PC-3 (cell line): Measurements from ENCODE around the gene COL6A1. TPM values are rescaled to one million over a fixed set of nuclear protein-coding genes. Genes with fewer than 3 reads are reported as not detected.
A peak's percentile ranks its signal among the peaks of the same experiment; 100 is the strongest.

Experiments
- ATAC-seq: fragments of 200-7000 bp; cut with Tn5 transposase; 2 replicates; pipeline ENCODE4 v1.9.1; 2020; ENCODE audit warnings: mild to moderate bottlenecking, moderate library complexity
- BruUV-seq: library from RNA; stranded (reverse); fragments of 400-500 nt; replicated peaks from 2 replicates; lab custom pipeline; 2021; lab: Mats Ljungman, UMichigan
- CTCF ChIA-PET: fragments of 300-600 bp; sonication (Branson Sonifier 250); formaldehyde crosslinking; loops from one replicate; lab custom pipeline; 2022; ENCODE audit warnings: antibody characterized with exemption; lab: Charles Lee
- POLR2A ChIA-PET: fragments of 300-600 bp; sonication (Branson Sonifier 250); formaldehyde crosslinking; loops from one replicate; lab custom pipeline; 2022; ENCODE audit warnings: antibody characterized with exemption; ENCODE audit not compliant: unreplicated experiment; lab: Charles Lee
- DNase-seq: peaks from one replicate; pipeline ENCODE4 v3.0.0-alpha.2; 2015
- H2AFZ ChIP-seq: fragments of 300-600 bp; sonication (generic); 2 replicates; pipeline ENCODE4 v1.6.0; 2016; ENCODE audit warnings: antibody characterized with exemption, low read length
- H3F3A ChIP-seq: fragments of 300-600 bp; sonication (generic); one replicate; pipeline ENCODE4 v1.6.0; 2017; ENCODE audit warnings: antibody characterized with exemption, low read length, control low read depth, mild to moderate bottlenecking; ENCODE audit not compliant: unreplicated experiment
- H3K27ac ChIP-seq: fragments of 300-600 bp; sonication (generic); 2 replicates; pipeline ENCODE4 v1.5.1; 2016; ENCODE audit warnings: mild to moderate bottlenecking, low read length
- H3K27me3 ChIP-seq: fragments of 300-600 bp; sonication (generic); 2 replicates; pipeline ENCODE4 v1.6.1; 2016; ENCODE audit warnings: low read length, mixed read lengths
- H3K36me3 ChIP-seq: fragments of 300-600 bp; sonication (generic); 2 replicates; pipeline ENCODE4 v1.6.1; 2016; ENCODE audit warnings: low read depth, mixed run types, low read length, mixed read lengths
- H3K4me1 ChIP-seq: fragments of 300-600 bp; sonication (generic); 2 replicates; pipeline ENCODE4 v1.5.1; 2016; ENCODE audit warnings: low read length; ENCODE audit not compliant: insufficient read depth
- H3K4me2 ChIP-seq: fragments of 300-600 bp; sonication (generic); 2 replicates; pipeline ENCODE4 v1.6.0; 2016; ENCODE audit warnings: low read length
- H3K4me3 ChIP-seq: fragments of 300-600 bp; sonication (generic); 2 replicates; pipeline ENCODE4 v1.5.1; 2016; ENCODE audit warnings: mild to moderate bottlenecking, low read length, mixed read lengths
- H3K79me2 ChIP-seq: fragments of 300-600 bp; sonication (generic); 2 replicates; pipeline ENCODE4 v1.6.1; 2017; ENCODE audit warnings: low read length, mixed read lengths
- H3K9ac ChIP-seq: fragments of 300-600 bp; sonication (generic); 2 replicates; pipeline ENCODE4 v1.6.0; 2016; ENCODE audit warnings: mild to moderate bottlenecking, low read length
- H3K9me2 ChIP-seq: fragments of 300-600 bp; sonication (generic); replicated peaks from 2 replicates; pipeline ENCODE4 v1.6.1; 2016; ENCODE audit warnings: mixed run types, low read length, mixed read lengths
- H3K9me3 ChIP-seq: fragments of 300-600 bp; sonication (generic); 2 replicates; pipeline ENCODE4 v1.6.1; 2016; ENCODE audit warnings: low read length, mixed read lengths
- H4K20me1 ChIP-seq: fragments of 300-600 bp; sonication (generic); 2 replicates; pipeline ENCODE4 v1.6.1; 2016; ENCODE audit warnings: low read length, mixed read lengths
- CTCF ChIP-seq: fragments of 300-600 bp; sonication (generic); conservative IDR thresholded peaks from 2 replicates; pipeline ENCODE4 v1.5.1; 2017; ENCODE audit warnings: antibody characterized with exemption, low read depth, mild to moderate bottlenecking, low read length
- EZH2 ChIP-seq: fragments of 300-600 bp; sonication (generic); IDR thresholded peaks from one replicate; pipeline ENCODE4 v1.6.1; 2017; ENCODE audit warnings: antibody characterized with exemption, mild to moderate bottlenecking, low read length; ENCODE audit not compliant: unreplicated experiment
- EZH2phosphoT487 ChIP-seq: fragments of 300-600 bp; sonication (generic); IDR thresholded peaks from 2 replicates; pipeline ENCODE4 v1.6.1; 2018; ENCODE audit warnings: mild to moderate bottlenecking, antibody characterized with exemption, low read length, borderline replicate concordance
- intact Hi-C: fragments of 100-400 bp; cut with micrococcal nuclease; formaldehyde crosslinking; loops from 2 replicates; pipeline ENCODE4 v1.9.0; 2023
- total RNA-seq: library from RNA; depleted of rRNA; stranded (reverse); fragments of >200 nt; gene quantifications from 2 replicates; pipeline ENCODE4 v1.2.3, GENCODE V29; 2014

Gene COL6A1
- total RNA-seq, 1 experiment from 2014 or later: 487 TPM

GRCh38 chr21:45995686-45996179, 14.2 kb downstream of the COL6A1 start:
- no peak overlapping the region for H3K4me3 ChIP-seq
- peaks cover 12% of the 10 kb centered on the region for H3K4me1 ChIP-seq
- H3K9me3 ChIP-seq: no peaks in the 10 kb centered on the region
- no peaks in the 10 kb centered on the region for H3K9me2 ChIP-seq
- H3K27me3 ChIP-seq: no peaks in the 10 kb centered on the region
- no peaks in the 10 kb centered on the region for H3F3A ChIP-seq
- peaks cover 51% of the 10 kb centered on the region for H3K36me3 ChIP-seq
- DNase-seq (peak; percentile 45), ATAC-seq (peak; percentile 51)
- H3K79me2 ChIP-seq: 0 out of 2 replicates have a peak, but pooled peaks cover 2% of the 10 kb centered on the region
- no peak overlapping the region for H3K4me2 ChIP-seq
- H4K20me1 ChIP-seq: peaks cover 4% of the 10 kb centered on the region; the same call in 1 of the 2 replicates
- no peak overlapping the region for H3K9ac ChIP-seq
- TF ChIP-seq EZH2 (no peak), CTCF (no peak), EZH2phosphoT487 (no peak)
- intact Hi-C loops: no loop called here
- CTCF ChIA-PET: no interaction called here
- H3K27ac ChIP-seq: peak overlapping the region; percentile 55
- H2AFZ ChIP-seq: no peak overlapping the region
- POLR2A ChIA-PET: no interaction called here
- BruUV-seq: no TSS peak

GRCh38 chr21:45996311-45997204, 15.0 kb downstream of the COL6A1 start:
- no peak for DNase-seq
- ChIA-PET POLR2A (no interaction called here), CTCF (no interaction called here)
- no peak overlapping the region for H3K4me2 ChIP-seq
- no peak overlapping the region for H3K4me3 ChIP-seq
- H4K20me1 ChIP-seq: peaks cover 4% of the 10 kb centered on the region; the same call in 1 of the 2 replicates
- intact Hi-C loops: no loop called here
- BruUV-seq: no TSS peak
- no peaks in the 10 kb centered on the region for H3K9me2 ChIP-seq
- H3K9ac ChIP-seq: no peak overlapping the region
- no peak for TF ChIP-seq EZH2phosphoT487
- no peak for TF ChIP-seq CTCF
- no peak for TF ChIP-seq EZH2
- H3F3A ChIP-seq: no peaks in the 10 kb centered on the region
- 0 out of 2 replicates have a peak overlapping the region, but pooled peaks have one; percentile 55 for H3K27ac ChIP-seq
- H3K36me3 ChIP-seq: peaks cover 53% of the 10 kb centered on the region
- no peaks in the 10 kb centered on the region for H3K27me3 ChIP-seq
- no peak for ATAC-seq
- H3K79me2 ChIP-seq: 0 out of 2 replicates have a peak, but pooled peaks cover 2% of the 10 kb centered on the region
- peaks cover 12% of the 10 kb centered on the region for H3K4me1 ChIP-seq
- no peak overlapping the region for H2AFZ ChIP-seq
- H3K9me3 ChIP-seq: no peaks in the 10 kb centered on the region

GRCh38 chr21:45997205-45997494, 15.6 kb downstream of the COL6A1 start:
- H3K27me3 ChIP-seq: no peaks in the 10 kb centered on the region
- H3K9ac ChIP-seq: no peak overlapping the region
- intact Hi-C loops: no loop called here
- H3K4me3 ChIP-seq: no peak overlapping the region
- peaks cover 54% of the 10 kb centered on the region for H3K36me3 ChIP-seq
- H3K4me2 ChIP-seq: no peak overlapping the region
- peaks cover 12% of the 10 kb centered on the region for H3K4me1 ChIP-seq
- H3K9me3 ChIP-seq: no peaks in the 10 kb centered on the region
- no peak for DNase-seq
- no TSS peak for BruUV-seq
- H3K27ac ChIP-seq: no peak overlapping the region
- POLR2A ChIA-PET: no interaction called here
- ATAC-seq: no peak
- peaks cover 4% of the 10 kb centered on the region; the same call in 1 of the 2 replicates for H4K20me1 ChIP-seq
- H3F3A ChIP-seq: no peaks in the 10 kb centered on the region
- no peak overlapping the region for H2AFZ ChIP-seq
- H3K9me2 ChIP-seq: no peaks in the 10 kb centered on the region
- CTCF ChIA-PET: no interaction called here
- H3K79me2 ChIP-seq: 0 out of 2 replicates have a peak, but pooled peaks cover 2% of the 10 kb centered on the region
- TF ChIP-seq EZH2 (no peak), CTCF (no peak), EZH2phosphoT487 (no peak)
